Neural cell (in vitro differentiated cells): ENCODE measurements around the gene TEX11. TPM values are rescaled to one million over a fixed set of nuclear protein-coding genes. Genes with fewer than 3 reads are reported as not detected.

Source experiments
- H2AFZ ChIP-seq: fragments of 200-600, 300-800 bp; sonication (generic), shearing (Covaris generic); 2 replicates; pipeline ENCODE4 v1.6.0; 2014; ENCODE audit warnings: low read depth, mild to moderate bottlenecking, antibody characterized with exemption, low read length, moderate library complexity
- H3F3A ChIP-seq: fragments of 200-600 bp; shearing (Covaris generic); 2 replicates; pipeline ENCODE4 v1.6.1; 2016; ENCODE audit warnings: mild to moderate bottlenecking, moderate library complexity, mixed read lengths, antibody characterized with exemption, low read length; ENCODE audit not compliant: insufficient read depth, poor library complexity, severe bottlenecking
- H3K27ac ChIP-seq: fragments of 200-600, 300-800 bp; sonication (generic), shearing (Covaris generic); 2 replicates; pipeline ENCODE4 v1.5.1; 2014; ENCODE audit warnings: mild to moderate bottlenecking, low read length, moderate library complexity
- H3K27me3 ChIP-seq: fragments of 300-800, 200-600 bp; sonication (generic), shearing (Covaris generic); 2 replicates; pipeline ENCODE4 v1.6.0; 2014; ENCODE audit warnings: mild to moderate bottlenecking, low read depth, low read length, moderate library complexity; ENCODE audit not compliant: insufficient read depth
- H3K36me3 ChIP-seq: fragments of 300-800, 200-600 bp; sonication (generic), shearing (Covaris generic); 2 replicates; pipeline ENCODE4 v1.5.1; 2014; ENCODE audit warnings: mild to moderate bottlenecking, antibody characterized with exemption, low read length, moderate library complexity; ENCODE audit not compliant: insufficient read depth
- H3K4me2 ChIP-seq: fragments of 300-800, 200-600 bp; sonication (generic), shearing (Covaris generic); 2 replicates; pipeline ENCODE4 v1.6.0; 2014; ENCODE audit warnings: mild to moderate bottlenecking, low read length
- H3K4me3 ChIP-seq: fragments of 300-800, 200-600 bp; sonication (generic), shearing (Covaris generic); 2 replicates; pipeline ENCODE4 v1.5.1; 2014; ENCODE audit warnings: mild to moderate bottlenecking, low read length, moderate library complexity
- H3K79me2 ChIP-seq: fragments of 200-600 bp; shearing (Covaris generic); replicated peaks from 2 replicates; pipeline ENCODE4 v1.6.0; 2014; ENCODE audit warnings: mild to moderate bottlenecking, low read length, moderate library complexity; ENCODE audit not compliant: insufficient read depth
- H3K9ac ChIP-seq: fragments of 300-800, 200-600 bp; sonication (generic), shearing (Covaris generic); 2 replicates; pipeline ENCODE4 v1.6.1; 2016; ENCODE audit warnings: mild to moderate bottlenecking, low read length, mixed read lengths
- H3K9me2 ChIP-seq: fragments of 200-600 bp; shearing (Covaris generic); 2 replicates; pipeline ENCODE4 v1.6.1; 2016; ENCODE audit warnings: mild to moderate bottlenecking, low read length, mixed read lengths; ENCODE audit not compliant: insufficient read depth
- H3K9me3 ChIP-seq: fragments of 200-600, 300-800 bp; sonication (generic), shearing (Covaris generic); 2 replicates; pipeline ENCODE4 v1.6.1; 2016; ENCODE audit warnings: mild to moderate bottlenecking, mixed run types, low read length, moderate library complexity, mixed read lengths
- H4K20me1 ChIP-seq: fragments of 200-600 bp; shearing (Covaris generic); 2 replicates; pipeline ENCODE4 v1.6.1; 2016; ENCODE audit warnings: mild to moderate bottlenecking, mixed run types; ENCODE audit not compliant: insufficient read depth
- CTCF ChIP-seq: fragments of 450-650 bp; IDR thresholded peaks from 2 replicates; pipeline ENCODE4 v1.5.1; 2014; ENCODE audit warnings: antibody characterized with exemption, mild to moderate bottlenecking, moderate library complexity; ENCODE audit not compliant: poor library complexity, severe bottlenecking
- EP300 ChIP-seq: fragments of 450-650 bp; conservative IDR thresholded peaks from 2 replicates; pipeline ENCODE4 v1.6.1; 2014; ENCODE audit warnings: antibody characterized with exemption, mild to moderate bottlenecking, moderate library complexity; ENCODE audit not compliant: poor library complexity, severe bottlenecking
- EZH2 ChIP-seq: fragments of 200-600, 300-800 bp; shearing (Covaris generic), sonication (generic); IDR thresholded peaks from 2 replicates; pipeline ENCODE4 v1.6.1; 2014; ENCODE audit warnings: antibody characterized with exemption, low read length, borderline replicate concordance, mild to moderate bottlenecking; ENCODE audit not compliant: insufficient read depth, poor library complexity, severe bottlenecking
- MXI1 ChIP-seq: fragments of 450-650 bp; conservative IDR thresholded peaks from 2 replicates; pipeline ENCODE4 v1.6.1; 2014; ENCODE audit warnings: antibody characterized with exemption, mild to moderate bottlenecking; ENCODE audit not compliant: poor library complexity, severe bottlenecking
- POLR2AphosphoS5 ChIP-seq: IDR thresholded peaks from 2 replicates; pipeline ENCODE4 v1.6.1; 2012
- RAD21 ChIP-seq: fragments of 450-650 bp; conservative IDR thresholded peaks from 2 replicates; pipeline ENCODE4 v1.6.1; 2014; ENCODE audit warnings: antibody characterized with exemption, mild to moderate bottlenecking, moderate library complexity
- REST ChIP-seq: IDR thresholded peaks from 2 replicates; pipeline ENCODE4 v1.6.1; 2012; ENCODE audit warnings: borderline replicate concordance
- SMC3 ChIP-seq: fragments of 450-650 bp; conservative IDR thresholded peaks from 2 replicates; pipeline ENCODE4 v1.6.1; 2014; ENCODE audit warnings: antibody characterized with exemption, mild to moderate bottlenecking, moderate library complexity; ENCODE audit not compliant: poor library complexity
- TAF1 ChIP-seq: IDR thresholded peaks from 2 replicates; pipeline ENCODE4 v1.6.1; 2012; ENCODE audit warnings: low read depth
- polyA plus RNA-seq: library from polyadenylated mRNA; depleted of rRNA; stranded (reverse); fragments of >200 nt; gene quantifications from 2 replicates; pipeline ENCODE4 v1.2.3, GENCODE V29; 2014

The TEX11 gene
- polyA plus RNA-seq, 1 donor from 2014 or later = not detected

- Histone ChIP-seq H3K9me2 (no peaks in the 10 kb centered on the region), H3K9me3 (no peaks in the 10 kb centered on the region), H2AFZ (no peak overlapping the region), H3K4me3 (no peak overlapping the region), H3K4me2 (no peak overlapping the region), H3K9ac (no peak overlapping the region), H3K79me2 (no peaks in the 10 kb centered on the region), H3F3A (no peaks in the 10 kb centered on the region), H3K27ac (no peak overlapping the region), H3K27me3 (no peaks in the 10 kb centered on the region), H4K20me1 (no peaks in the 10 kb centered on the region), H3K36me3 (no peaks in the 10 kb centered on the region)
- TF ChIP-seq EZH2 (no peak), EP300 (no peak), TAF1 (no peak), MXI1 (no peak), CTCF (no peak), SMC3 (no peak), RAD21 (no peak), POLR2AphosphoS5 (no peak), REST (no peak)
Observed at GRCh38 chrX:70834589-70834988, 73.9 kb downstream of the TEX11 start.

GRCh38 chrX:70826715-70827114 is 81.8 kb downstream of the TEX11 start:
- TF ChIP-seq MXI1 = no peak
- TF ChIP-seq RAD21 = no peak
- no peak for TF ChIP-seq REST
- TF ChIP-seq SMC3 = no peak
- no peak for TF ChIP-seq EP300
- TF ChIP-seq CTCF = no peak
- TF ChIP-seq EZH2 = no peak
- no peak for TF ChIP-seq POLR2AphosphoS5
- TF ChIP-seq TAF1 = no peak
- no peak overlapping the region for H2AFZ ChIP-seq
- no peaks in the 10 kb centered on the region for H3K9me3 ChIP-seq
- no peaks in the 10 kb centered on the region for H3K9me2 ChIP-seq
- no peaks in the 10 kb centered on the region for H3F3A ChIP-seq
- no peak overlapping the region for H3K4me2 ChIP-seq
- H3K27me3 ChIP-seq = no peaks in the 10 kb centered on the region
- H4K20me1 ChIP-seq = no peaks in the 10 kb centered on the region
- H3K9ac ChIP-seq = no peak overlapping the region
- H3K27ac ChIP-seq = no peak overlapping the region
- no peak overlapping the region for H3K4me3 ChIP-seq
- H3K79me2 ChIP-seq = no peaks in the 10 kb centered on the region
- no peaks in the 10 kb centered on the region for H3K36me3 ChIP-seq
